GM21526 (cell line): ENCODE measurements around the gene HOXB4.

ENCODE experiments used
- ATAC-seq: cut with Tn5 transposase; IDR thresholded peaks from one replicate; pipeline ENCODE4 v1.9.1; 2021; ENCODE audit warnings: moderate library complexity; ENCODE audit not compliant: unreplicated experiment, low FRiP score

The HOXB4 gene

DNA sequence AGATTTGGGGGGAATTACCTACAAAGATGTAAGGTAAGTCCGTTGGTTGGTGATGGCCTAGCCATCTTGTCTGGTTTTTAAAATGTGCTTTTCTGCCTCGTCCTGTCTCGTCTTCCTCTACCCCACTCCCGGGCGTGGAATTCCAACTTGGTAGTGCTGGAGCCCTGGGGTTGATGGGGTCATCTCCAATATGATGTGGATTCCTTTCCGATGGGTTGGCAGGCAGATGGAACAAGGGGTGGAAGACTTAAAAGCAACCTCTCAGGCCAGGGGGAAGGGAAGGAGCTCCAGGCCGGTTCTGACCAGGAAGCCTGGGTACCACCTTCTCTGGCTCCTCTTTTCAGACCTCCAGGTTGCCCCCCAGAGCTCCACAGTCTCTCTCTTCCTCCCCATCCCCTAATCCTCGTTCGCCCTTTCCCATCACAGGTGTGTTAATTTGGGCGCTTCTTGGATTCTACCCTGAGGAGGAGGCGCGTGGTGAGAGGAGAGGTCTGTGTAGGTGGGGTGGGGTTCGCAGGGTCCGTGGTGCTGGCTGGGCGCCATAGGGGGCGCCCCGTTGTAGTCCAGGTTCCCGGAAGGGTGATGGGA, 28.1 kb downstream of the HOXB4 start:
- ATAC-seq, result no peak

DNA sequence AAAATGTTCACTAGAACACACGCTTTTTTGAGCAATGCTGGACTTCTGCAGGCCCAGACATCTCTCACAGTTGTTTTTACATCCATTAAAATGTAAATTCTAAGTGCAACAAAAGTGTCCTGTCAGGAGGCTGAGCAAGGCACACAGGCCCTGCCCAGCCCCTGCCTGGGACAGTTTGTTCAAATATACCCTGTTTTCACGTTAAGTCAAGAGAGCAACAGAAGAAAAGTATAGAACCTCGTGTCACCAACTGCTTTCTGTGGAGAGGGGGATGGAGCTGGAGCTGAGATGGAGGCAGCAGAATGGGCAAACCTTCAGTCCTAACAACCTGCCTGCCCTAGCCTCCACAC, 28.9 kb downstream of the HOXB4 start:
- no peak for ATAC-seq

DNA sequence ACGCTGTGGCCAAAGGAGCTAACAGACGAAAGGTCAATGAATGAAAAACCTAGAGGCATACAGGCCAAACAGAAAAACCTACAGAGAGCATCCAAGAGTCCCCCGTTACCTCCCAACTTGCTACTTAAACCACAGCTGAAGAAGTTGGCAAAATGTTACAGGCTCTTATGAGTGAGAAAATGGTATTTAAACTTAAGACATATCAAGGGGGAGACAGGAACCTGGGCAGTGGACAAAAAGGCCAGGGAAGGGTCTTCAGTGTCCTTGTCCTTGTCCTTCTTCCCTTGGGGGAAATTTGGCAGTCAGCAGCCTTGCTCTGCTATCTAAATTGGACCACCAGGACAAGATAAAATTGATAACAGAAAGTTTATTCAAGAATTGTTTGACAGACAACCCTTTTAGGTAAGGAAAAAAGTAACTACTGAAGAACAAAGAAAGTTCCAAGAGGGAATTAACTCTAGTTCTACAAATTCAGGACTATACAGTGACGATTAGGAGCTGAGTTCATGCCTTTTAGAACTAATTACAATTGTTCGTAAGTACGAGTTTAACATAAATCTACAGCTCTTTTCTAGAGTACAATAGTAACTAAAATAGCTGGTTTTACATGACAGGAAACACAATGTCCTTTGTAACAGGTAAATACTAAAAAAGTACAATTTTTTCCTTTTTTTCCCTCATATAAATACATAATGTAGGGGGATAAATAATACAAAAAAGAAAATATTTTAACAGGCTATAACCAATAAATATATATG, 29.4 kb downstream of the HOXB4 start:
- no peak for ATAC-seq

DNA sequence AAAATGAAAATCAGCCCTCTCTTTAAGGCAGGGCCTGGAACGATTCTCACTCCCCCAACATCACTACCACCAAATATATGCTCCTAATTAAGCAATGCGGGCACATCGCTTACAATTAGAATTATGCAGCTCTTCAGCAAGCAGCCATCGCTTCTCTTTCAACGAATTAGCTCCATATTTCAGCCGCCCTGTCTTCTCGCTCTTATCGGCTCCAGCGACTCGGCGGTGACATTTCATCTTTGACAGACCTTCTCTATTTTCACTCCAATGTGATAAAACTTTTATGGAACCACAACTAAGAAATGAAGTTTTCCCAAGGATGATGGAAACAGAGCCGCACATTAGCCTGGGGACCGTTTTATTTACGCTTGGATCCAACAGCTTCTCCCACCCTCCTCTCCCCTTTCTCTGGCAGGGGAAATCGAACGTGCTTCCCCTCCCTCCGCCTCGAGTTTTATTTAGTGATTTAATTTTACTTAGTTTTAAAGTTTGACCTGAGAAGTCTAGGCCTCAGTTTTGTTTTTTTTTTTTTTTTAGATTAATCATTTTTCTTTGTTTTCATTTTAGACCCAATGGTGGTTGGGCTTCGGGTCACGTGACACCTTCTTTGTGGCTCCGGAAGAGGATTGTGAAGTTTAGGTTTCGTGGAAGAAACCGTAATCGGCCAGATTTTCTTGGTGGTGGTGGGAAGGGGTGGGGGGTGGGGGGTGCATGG, 30.2 kb downstream of the HOXB4 start:
- no peak for ATAC-seq

DNA sequence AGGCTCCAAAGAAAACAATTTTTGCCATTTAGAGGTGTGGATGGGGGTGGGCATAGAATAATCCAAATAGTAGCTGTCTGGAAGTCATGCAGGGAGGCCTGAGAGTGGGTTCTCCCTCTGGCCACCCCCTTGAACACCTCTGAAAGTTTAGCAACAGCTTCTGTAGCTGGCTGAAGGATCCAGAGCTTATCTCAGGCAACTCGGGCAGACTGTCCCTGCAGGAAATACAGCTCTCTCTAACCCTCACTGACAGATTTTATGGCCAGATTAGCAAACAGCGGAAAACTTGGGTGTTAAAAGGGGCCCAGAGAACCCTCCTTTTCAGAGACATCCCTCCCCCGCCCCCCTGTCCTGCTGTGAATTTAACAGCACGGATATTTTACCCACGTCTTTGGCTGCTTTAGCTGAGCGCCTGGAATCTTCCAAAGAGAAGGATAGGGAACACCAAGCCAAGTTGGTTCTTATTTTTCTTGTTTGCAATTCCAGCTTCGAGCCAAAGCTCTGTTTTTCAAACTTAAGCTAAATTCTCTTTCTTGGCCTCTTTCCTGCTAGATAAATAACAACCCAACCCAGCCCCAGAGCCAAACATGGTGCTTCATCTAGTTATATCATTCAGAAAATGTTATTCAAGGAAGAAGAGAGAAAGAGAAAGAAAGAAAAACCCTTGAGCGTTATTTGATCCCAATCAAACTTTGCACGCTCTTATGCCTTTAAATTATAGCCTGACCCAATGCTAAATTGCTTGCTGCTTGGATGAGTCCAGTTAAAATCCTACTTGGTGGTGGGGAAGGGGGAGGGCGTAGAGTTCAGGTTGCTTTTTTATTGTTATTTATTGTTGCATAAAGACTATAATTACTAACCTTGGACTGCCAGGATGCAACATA, 31.0 kb downstream of the HOXB4 start:
- no peak for ATAC-seq

DNA sequence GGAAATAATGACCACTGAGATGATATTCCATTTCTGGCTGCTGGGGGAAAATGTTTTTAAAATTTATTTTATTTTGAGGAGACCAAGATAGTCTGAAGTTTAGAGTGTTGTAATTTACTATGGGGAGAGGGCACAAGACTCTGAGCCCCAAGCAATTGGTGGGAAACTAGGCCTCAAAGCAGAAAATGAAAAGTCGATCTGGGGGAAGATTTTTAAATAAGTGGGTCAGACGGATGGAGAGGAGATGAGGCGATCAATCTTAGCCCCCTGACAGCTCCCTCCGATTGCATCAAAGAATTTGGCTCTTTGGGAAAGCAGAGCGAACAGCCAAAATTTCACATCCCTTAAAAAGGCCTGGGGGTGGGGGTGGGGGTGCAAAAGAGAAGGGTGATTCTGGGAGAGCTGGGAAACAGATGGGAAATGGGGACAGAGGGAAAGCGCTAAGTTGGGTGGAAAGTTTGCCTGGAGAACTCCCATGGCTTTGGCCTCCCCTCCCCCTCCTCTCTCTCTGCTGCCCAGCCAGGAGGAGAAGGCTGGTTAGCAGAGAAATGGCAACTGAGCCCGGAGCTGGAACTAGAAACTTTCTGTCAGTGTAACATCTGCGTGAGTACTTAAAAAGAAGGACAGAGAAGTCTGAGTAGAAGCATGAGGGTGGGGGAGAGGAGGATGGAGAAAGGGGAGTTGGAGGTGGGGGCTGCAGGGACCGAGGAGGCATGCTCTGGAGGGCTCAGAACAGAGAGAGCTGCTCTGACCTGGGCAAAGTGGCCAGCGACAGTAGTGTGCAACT, 31.8 kb downstream of the HOXB4 start:
- ATAC-seq, result no peak

DNA sequence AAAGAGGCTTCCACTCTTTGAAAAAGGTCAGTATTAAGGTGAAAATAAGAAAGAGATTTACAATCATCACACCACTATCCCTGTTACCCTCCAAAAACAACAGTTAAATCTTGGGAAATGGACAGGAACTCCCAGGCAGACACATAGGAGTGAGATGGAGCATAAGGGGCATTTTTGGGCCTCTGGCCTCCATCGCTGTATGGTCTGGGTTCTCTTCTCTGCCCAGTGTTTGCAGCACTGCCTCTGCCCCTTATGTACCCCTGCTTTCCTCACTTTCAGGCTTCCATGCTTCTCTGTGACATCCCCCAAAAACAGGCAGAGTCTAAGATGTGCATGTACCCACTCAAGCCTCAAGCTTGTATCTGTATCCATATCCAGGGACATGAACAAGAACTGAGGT, 32.6 kb downstream of the HOXB4 start:
- no peak for ATAC-seq

DNA sequence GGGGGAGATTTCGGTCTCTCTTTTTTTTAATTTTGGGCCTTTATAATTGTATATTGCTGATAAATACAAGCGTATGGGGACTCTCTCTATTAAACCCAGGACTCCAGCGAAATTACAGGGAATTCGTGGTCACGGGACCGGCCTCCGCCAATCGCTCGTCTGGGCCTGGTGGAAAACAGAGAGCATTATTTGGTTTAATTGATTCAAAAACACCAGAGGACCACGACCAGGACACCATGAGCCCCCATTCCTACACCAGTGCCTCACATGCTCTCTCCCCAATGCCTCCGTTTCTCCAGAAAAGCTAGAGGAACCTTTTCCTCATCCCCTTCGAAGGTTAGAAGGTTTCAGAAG, 33.2 kb downstream of the HOXB4 start, which contains the start of gene HOXB2:
HOXB2 (minus strand) TSS at position 88 of the 354 bp plus-strand sequence. CDS start 198 bp downstream, outside the sequence.
- ATAC-seq, result no peak

DNA sequence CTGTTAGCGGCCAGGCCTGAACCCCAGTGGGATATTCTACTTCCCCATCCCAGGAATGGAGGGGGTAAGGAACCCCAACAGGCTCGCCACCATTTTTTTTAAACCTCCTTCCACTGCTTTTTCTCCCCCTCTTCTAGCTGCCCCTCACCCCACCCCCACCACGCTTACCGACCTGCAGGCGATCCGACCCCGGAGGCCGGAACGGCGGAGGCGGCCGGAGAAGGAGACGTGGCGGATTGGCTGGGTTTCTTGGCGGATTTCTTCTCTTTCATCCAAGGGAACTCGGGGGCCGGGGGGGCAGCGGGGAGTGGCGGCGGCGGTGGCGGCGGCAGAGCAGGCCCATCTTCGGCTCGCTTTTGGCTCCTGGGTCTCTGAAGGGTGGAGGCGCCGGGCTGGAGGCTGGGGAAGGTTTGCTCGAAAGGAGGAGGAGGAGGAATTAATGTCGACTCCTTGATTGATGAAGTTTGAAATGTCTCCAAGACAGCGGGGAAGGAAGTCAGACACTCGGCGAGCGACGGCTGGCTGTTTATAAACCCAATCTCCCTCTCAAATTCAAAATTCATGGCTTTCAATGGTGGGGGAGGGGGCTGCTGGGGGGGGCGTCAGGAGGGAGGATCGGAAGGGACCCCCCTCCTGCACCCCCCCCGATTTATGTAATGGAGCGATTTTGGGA, 33.7 kb downstream of the HOXB4 start:
- no peak for ATAC-seq

DNA sequence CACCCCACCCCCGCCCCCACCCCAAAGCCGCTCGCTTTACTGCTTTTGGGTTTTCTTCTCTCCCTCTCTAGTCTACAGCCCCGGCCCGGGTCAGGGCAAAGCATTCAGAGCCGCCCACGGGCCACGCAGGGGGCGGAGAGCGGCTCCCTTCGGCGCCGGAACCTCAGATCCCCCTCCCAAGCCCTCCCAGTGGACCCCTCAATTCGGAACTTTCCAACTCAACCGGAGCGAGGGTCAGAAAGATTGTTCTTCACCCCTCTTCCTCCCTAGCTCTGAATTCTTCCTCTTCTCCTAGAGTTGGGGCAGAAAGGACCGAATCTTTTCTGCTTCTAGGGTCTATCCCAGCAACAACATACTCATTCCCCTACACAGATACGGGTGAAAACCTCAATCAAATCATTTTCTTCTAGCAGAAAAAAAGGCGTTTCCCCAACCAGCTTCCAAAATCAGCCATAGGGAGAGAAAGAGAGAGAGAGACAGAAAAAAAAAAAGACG, 34.2 kb downstream of the HOXB4 start:
- ATAC-seq, result no peak

DNA sequence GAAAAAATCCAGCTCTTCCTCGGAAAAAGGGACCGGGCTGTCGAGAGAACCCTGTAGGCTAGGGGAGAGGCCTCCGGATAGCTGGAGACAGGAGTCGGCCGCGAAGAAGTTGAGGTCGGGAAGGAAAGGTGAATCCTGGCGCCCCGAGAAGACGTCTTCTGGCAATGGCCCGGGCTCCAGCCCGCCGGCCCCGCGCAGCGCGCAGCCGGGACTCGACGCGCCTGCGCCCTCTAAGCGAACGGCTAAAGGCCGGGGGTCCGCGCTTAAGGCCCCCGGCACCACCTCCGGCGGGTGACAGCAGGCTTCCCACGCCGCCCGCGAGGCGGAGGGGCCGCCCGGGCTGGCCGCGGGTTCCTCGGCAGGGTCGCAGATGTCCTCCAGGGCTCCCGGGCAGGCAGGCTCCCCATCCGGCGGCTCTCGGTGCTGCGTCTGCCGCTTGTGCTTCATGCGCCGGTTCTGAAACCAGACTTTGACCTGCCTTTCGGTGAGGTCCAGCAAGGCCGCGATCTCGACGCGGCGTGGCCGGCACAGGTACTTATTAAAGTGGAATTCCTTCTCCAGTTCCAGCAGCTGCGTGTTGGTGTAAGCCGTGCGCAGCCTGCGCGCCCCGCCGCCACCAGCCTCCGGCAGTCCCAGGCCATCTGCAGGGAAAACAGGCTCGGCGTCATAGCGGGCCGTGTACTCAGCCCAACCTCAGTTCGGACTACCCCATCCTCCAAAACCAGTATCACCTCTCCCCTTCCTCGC, 34.9 kb downstream of the HOXB4 start:
- no peak for ATAC-seq

DNA sequence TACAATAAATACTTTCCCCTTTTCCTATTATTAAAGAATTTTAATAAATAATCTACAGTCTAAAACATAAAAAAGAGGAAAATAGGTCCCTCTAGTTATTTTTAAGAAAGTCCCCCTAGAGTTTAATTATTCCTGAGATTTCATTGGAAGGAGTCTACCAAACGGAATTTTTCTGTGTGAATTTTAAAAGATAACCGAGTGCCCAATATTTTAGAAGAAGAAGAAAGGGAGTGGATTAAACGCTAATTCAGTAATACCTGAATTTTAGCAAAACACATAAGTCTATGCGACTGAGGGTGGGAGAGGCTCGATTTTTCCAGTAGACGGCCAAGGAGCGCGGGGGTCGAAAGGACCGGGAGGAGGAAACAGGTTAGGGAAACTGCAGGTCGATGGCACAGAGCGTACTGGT, 35.4 kb downstream of the HOXB4 start:
- ATAC-seq, result no peak

DNA sequence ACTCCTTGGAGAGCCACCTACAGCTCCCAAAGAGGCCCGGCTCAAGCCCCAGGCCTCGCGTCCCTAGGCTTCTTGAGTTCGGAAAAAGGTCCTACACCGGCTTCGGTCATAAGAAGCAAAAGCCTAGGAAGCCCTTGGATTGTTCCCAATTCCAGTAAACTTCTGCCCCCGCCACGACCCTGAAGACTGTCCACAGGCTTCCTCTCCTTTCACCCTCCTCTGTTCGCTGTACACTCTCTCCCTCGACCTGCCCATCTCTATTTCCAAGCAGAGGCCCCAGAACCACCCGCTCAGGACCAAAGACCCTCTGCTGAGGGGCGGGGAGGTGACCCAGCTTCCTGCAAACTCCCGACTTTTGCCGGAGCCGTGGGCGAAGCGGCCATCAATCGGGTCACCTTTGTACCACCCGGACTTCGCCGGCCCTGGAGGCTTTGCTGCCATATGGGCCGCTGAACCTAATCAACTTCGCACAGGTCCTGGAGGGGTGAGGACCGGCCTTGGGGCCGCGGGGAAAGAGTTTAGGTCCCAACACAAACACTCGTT, 36.0 kb downstream of the HOXB4 start:
- ATAC-seq, result no peak

DNA sequence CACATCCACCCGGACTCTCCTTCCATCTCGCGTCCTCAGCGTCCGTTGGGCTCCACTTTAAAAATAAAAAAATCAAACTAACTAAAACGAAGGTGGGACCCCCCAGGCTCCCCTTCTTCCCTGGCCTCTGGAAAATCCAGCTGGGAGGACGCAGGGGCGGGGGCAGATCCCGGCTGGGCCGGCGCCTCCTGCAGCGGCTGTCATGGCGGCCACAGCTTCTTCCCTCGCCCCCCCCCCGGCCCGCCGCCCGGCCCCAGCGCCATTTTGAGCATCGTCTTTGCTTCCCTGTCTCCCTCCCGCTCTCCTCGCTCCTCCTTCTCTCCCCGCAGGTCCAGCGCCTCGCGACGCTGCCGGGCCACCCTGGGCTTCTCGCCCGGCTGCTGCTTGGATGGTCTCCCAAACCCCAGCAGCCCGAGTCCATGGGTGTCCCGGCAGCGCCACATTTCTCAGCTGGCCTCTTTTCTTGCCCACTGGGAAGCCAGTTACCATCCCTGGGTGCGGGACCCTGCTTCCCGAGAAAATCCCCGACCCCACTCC, 36.5 kb downstream of the HOXB4 start:
- no peak for ATAC-seq

DNA sequence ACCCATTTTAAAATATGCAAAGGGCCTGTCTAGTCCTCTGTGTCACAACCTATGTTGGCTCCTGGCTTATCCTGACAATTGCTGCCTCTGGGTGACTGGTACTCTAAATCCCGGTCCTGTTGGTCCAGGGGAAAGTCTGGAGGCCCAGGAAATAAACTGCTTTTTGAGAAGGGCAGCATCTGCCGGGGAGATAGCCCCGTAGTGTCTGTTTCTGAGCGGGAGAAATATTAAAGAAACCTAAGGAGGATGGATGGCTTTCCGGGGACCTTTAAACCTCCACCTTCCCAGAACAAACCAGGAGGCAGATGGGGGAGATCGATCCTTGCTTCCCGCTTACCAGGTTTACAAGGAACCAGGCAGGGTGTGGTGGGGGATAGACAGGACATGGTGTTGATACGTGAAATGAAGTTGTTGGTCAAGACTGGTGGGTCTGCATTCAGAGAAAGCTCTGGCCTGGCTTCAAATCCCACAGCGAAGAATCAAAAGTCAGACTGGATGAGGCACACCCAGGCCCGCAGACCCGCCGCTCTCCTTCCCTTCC, 37.0 kb downstream of the HOXB4 start:
- ATAC-seq, result no peak

DNA sequence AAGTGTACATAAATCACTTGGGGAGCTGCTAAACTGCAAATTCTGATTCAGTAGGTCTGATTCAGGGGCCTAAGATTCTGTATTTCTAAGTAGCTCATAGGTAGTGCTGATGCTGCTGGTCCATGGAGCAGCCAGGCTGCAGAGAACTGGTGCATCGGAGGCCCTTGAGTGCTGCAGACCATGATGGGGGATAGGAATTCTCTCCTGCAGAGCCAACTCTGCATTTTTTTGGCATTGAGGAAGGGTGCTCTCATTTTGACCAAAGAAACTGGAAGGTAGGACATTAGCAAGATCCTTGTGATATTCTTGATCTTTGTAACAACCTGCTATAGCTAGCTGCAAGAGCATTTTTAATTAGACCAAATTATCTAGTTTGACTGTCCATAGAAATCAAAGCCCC, 37.9 kb downstream of the HOXB4 start:
- ATAC-seq, result no peak

DNA sequence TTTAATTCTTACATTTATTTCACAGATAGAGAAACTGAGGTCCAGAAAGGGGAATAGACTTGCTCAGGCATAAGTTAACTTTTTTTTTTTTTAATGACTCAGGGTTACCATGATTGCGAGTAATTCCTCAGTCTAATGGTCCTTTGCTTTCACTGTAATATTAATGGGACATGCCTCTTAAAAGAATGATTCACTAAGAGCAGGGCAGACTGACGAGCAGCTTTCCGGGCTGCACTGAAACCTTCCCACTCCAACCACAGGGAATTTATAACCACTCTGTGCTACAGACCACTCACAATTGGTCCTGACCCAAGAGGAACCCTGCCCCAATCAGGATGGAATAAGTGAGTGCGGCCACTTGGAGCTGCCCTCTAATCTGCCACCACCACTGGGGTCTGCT, 39.0 kb downstream of the HOXB4 start:
- ATAC-seq, result no peak

DNA sequence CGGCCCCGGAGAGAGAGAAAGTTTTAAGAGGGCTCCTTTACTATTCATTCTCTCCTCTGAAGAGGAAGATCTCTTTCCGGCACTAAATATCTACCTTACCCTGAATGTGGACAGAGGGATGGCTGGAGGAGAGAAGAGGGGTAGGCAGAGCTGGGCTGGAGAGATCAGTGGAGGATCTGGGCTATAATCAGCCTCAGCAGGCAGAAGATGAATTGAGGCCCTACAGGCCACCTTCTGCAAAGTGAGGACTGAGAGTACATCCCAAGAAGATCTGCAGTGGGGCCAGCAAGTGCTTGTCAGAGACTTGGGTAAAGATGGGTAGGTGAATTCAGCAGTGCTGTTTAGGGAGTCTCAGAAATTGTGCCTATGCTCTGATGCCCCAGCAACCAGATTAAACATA, 40.8 kb downstream of the HOXB4 start:
- ATAC-seq, result no peak
